Activated CD4-positive, alpha-beta T cell treated with anti-CD3 and anti-CD28 coated beads, Interleukin-10, Interleukin-2, amounts not matched to agents 100 ng/mL and 50 ng/mL, durations not matched to agents 16 hours and 8 hours (primary cell): ENCODE data around the gene MRPS2.

Experiments used
- DNase-seq: peaks from one replicate; pipeline ENCODE4 v3.0.0-alpha.2; 2020

Gene MRPS2

DNA sequence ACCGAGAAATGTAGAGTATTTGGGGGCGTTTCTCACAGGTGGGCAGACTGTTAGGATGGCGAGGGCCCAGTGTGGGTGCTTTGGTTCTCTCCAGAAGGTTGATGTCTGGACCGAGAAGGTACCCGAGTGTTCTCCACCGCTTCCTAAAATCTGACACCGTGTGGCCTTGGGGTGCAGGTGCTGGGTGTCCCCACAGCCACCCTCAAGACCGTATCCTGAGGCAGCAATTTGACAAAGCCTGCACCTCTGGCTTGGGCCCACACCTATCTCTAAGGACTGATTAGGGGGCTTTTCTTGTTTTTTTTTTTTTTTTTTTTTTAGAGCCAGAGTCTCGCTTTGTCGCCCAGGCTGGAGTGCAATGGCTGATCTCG, 19.6 kb upstream of the MRPS2 start:
- DNase-seq, result no peak

DNA sequence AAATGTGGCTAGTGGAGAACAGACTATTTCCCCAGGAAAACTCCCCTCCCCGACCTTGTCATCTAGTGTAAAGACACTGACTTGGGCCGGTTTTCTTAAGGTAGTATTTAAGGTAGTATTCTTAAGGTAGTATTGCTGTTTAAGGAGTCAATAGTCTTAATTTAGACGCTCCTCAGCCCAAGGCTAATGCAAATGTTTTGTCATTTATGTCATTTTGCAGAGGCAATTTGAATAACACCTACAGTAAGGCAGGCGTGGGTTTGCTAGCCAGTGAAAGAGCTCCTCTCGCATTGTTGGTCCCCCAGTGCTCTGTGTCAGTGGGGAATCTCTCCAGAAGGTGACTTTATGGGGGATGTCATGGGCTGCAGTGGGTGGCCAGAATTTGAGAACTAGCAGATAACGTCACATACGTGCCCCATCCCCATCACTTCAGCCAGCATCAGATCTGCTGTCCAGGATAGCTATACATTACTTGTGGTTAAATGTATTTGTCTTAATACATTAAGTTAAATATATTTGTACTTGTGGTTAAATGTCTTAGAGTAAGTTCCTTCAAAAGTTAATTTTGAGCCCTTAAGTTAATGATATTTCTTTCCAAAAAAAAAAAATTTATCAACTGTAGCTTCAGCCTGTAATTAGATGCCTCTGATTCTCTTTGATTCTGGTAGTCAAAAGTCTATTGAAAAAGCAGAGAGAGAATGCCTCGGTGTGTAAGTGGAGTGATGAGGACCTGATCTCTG, 18.3 kb upstream of the MRPS2 start:
- no peak for DNase-seq

DNA sequence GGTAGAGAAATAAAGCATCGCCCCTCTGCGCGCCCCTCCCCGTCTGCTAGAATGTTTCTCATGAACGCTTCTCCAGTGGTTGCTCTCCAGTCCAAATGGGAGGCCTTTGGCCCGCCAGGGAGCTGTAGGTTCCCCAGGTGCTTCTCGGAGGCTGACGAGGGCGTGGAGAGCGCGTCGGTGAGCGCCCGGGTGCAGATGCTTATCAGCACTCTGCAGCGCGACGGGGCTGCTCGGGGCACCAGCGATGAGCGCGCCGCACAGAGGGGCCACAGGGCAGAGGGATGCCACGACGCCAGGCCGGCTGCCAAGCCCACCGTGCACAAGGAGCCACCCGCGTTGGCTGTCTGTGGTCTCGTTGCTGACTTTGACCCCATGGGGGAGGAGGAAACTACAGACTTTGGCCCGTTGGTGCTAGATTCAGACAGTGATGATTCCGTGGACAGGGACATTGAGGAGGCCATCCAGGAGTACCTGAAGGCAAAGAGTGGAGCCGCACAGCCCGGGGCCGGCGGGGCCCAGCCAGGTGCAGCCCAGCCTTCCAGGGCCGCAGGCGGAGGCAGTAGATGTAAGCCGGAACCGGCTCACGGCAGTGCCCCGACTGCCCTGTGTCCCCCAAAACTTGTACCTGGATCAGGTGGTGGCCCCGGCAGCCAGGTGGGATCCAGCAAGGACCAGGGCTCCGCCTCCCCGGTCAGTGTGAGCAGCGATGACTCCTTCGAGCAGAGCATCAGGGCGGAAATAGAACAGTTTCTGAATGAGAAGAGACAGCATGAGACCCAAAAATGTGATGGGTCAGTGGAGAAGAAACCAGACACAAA, 15.8 kb upstream of the MRPS2 start:
- no peak for DNase-seq

DNA sequence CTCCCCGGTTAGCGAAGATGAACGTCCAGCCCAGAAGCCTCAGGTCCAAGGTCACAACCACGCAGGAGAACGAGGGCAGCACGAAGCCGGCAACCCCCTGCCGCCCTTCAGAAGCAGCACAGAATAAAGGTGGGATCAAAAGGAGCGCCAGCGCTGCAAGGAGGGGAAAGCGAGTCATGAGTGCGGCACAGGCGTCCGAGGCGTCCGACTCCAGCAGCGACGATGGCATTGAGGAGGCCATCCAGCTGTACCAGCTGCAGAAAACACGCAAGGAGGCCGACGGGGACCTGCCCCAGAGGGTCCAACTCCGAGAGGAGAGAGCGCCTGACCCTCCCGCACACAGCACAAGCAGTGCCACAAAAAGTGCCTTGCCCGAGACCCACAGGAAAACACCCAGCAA, 15.1 kb upstream of the MRPS2 start:
- DNase-seq, result no peak

DNA sequence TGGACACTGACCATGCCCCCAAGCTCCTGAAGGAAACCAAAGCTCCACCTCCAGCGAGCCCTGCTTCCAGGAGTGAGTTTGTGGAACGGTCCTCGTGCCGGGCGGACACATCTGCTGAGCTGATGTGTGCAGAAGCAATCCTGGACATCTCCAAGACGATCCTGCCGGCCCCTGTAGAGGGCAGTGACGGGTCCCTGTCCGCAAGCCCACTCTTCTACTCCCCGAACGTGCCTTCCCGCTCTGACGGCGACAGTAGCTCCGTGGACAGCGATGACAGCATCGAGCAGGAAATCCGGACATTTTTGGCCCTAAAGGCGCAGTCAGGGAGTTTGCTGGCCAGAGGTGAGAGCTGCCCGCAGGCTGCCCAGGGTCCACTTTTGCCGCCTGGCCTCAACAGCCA, 14.7 kb upstream of the MRPS2 start:
- no peak for DNase-seq

DNA sequence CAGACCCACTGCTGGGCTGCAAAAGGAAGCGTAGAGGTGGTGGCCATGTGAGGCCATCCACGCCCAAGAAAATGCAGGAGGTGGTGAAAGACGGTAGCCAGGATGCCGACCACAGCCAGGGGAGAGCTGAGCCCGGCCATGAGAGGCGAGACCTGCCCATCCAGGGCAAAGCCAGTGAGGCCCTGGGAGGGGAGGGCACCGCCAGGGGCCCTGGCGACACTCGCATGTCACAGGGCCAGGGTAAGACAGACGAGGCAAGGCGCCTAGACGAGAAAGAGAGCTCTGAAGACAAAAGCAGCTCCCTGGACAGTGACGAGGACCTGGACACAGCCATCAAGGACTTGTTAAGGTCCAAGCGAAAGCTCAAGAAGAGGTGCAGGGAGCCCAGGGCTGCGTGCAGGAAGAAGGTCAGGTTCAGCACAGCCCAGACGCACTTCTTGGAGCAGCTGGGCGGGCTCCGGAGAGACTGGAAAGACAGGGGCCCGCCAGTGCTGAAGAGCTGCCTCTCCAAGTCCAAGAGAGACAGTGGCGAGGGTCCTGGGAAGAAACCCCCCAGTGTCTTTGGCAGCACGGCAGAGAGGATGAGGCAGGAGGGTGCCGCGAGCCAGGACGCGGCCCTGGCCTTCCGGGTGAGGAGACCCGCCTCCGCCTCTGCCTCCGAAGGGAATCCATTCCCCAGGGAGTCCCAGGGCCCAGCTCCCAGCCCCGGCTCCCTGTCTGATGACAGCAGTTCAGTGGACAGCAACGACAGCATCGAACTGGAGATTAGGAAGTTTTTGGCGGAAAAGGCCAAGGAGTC, 14.0 kb upstream of the MRPS2 start:
- DNase-seq, result no peak

DNA sequence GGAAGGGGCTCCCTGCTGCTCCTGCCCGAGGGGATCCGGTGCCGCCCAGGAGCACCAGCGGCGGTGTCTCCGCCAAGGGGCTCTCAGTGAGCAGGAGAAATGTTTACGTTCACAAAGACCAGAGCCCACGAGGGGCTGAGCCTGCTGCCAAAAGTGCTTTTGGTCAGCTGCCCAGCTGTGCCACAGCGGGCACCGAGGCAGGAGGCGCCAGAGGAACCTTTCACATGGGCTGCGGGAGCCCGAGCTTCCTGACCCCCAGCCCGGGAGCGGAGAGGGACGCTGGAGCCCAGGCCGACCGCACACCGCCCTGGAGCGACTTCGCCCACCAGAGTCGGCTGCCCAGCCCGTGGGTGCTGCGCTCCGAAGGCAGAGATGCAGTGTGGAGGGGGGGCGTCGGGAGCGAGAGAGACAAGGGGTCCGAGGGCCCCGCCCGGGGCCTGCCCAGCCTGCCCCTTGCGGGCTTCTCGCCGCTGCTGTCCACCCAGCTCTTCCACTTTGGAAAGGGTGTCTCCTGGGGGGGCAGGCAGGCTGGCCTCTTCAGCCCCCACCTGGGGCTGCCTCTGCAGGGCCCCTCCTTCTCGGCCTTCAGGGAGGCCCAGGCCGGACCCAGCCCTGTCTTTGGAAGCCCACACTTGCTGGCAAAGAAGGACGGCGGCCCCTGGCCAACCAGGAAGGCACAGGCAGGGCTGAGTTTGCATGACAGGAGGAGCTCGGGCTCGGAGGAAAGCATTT, 13.0 kb upstream of the MRPS2 start:
- DNase-seq, result no peak

DNA sequence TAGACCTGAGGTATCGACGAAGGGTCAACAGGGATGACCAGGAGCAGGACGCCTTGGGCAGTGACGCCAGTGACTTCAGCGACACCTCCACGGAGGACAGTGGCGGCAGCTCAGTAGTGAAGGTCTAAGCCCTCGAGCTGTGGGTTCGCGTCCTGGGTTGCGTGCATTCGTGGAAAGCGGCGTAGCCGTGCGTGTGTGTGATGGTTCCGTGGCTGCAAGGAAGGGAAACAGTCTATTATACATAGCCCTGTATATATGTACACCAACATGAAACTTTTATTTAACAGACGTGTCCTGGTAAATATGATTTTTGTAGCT, 12.5 kb upstream of the MRPS2 start:
- no peak for DNase-seq

DNA sequence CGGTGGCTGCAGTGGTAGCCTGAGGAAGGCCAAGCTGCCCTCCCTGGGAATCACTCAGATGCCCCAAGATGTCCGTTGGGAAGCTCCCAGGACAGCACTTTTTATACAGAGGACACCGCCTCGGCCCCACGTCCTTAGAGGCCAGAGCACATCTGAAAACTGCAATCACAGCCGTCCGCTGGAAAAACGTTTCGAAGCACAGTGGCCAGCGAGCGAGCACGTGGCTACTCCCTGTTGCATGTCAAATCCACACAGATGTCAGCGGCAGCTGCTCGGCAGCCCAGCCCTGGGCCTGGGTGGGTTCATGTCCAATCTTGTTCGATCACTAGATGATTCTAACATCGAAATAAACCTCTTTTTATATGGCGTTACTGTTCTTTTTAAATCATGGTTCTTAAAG, 12.0 kb upstream of the MRPS2 start:
- DNase-seq, result no peak

DNA sequence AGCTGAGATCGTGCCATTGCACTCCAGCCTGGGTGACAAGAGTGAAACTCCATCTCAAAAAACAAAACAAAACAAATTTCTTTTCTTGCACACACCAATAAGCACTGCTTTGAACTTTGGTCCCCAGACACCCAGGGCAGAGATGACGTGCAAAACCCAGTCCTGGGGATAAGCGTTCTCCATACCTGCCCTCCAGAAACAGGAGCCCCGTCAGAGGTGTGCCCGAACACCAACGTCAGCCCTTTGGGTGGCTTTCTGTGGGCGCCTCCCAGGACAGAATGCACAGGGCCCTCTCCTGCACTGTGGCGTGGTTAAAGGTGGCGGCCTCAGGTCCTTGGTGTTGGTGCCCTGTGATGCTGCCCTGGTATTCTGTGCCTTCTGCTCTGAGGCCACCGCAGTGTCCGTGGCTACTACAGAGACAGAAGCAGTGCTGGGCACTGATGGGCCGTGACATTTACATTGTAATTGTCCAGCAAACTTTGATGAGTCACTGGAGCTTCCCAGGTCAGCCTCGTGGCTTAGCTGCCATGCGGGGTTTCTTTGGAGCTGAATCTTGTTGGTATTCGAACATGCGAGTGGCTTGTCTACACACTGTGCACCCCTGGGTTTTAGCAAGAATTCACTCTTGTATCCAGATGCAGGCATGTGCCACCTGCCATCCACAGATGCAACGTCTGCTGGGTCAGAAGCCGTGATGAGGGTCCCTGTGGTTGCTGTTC, 11.1 kb upstream of the MRPS2 start:
- DNase-seq, result no peak

DNA sequence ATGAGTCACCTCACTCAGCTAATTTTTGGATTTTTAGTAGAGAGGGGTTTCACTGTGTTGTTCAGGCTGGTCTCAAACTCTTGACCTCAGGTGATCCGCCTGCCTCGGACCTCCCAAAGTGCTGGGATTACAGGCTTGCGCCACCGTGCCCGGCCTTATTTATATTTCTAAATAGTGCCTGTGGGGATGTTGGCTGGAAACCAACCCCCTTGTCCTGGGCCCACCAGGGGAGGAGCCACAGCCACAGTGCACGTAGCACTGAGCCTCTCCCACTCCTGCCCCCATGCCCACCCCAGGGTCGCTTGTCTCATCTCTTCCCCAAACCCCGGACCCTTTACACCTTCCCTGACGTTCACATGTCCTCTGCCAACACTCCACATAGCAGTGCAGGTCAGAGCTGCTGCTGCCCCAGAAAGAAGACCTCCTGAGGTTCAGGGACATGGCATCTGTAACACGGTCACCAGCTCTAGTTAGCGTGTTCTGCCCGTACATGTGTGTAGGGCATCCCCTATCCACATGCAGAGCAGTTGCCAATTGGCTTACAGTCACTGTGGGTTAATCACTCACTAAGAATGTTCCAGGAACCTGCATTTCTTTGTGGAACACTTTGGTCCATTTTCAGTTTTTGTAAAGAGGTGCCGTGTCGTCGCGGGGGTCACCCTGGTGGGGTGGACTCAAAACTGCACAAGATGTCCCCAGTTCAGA, 10.2 kb upstream of the MRPS2 start:
- DNase-seq, result no peak

DNA sequence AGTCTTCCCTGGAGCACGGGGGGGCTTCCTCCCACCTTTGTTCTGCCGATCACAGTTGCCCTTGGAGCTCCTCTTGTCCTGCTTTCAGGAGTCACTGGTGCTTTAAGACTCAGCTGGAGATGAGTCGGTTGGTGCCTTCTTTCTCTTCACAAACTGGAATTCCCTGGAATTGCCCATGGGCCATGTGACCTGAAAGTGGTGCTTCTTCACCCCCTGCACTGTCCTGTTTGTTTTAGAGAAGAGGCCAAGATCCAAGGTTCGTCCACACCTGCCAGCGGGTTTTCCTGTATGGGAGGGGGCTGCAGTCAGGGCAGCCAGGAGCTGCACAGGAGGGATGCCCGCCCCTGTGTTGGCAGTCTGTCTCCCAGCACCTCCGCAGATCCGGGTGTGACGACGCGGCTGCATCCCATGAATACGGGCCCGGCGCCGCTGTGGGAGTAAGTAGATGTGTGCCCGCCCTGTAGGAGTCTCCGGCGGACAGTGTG, 9.5 kb upstream of the MRPS2 start:
- no peak for DNase-seq

DNA sequence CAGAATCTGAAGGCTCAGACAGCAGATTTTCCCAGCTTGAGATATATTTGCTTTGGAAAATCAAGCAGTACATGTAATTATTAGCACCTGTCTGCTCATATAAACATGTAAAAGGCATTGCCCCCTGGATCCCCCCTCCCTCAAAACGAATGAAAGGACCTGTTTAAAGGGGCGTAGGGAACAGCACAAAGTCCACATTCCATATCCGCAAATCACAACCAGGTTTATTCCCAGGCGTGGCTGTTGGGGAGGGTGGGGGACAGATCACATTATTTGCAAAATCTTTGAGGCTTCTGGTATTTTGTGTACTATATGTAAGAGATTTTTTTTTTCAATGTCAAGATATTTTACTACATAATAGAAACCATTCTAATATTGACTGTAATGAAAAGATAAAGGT, 8.7 kb upstream of the MRPS2 start:
- DNase-seq, result no peak

DNA sequence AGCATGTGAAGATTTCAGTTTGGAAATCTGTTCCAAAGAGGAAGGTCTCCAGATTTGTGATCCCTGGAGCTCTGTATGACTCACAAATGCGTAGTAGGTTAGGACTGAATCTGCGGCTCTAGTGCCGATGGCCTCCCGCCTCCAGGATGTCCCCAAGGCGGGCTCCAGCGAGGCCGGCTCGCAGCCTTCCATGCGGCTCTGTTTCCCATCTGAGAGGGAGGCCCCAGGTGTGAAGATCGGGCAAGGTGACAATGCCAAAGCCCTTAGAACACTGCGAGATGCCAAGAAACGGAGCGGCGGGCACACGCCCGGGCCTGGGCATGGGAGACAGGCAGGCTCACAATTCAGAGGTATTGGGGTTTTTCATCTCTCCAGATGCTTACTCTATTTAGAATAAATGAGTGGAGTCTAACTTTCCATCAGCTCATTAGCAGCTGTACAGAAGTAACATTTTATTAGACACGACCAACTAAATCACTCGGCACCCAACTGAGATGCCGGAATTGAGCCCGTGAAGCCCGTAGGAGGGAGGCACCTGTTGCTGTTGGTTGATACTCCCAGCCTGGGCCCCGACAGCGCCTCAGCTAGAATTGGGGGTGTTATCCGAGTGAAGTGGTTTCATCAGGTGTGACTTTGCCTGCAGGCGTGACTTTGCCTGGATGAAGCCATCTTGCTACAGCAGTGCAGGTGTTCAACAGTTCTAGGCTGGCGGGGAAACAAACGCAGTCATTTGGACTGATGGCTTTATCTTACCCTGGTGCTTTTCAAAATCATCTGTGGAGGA, 7.4 kb upstream of the MRPS2 start:
- no peak for DNase-seq

DNA sequence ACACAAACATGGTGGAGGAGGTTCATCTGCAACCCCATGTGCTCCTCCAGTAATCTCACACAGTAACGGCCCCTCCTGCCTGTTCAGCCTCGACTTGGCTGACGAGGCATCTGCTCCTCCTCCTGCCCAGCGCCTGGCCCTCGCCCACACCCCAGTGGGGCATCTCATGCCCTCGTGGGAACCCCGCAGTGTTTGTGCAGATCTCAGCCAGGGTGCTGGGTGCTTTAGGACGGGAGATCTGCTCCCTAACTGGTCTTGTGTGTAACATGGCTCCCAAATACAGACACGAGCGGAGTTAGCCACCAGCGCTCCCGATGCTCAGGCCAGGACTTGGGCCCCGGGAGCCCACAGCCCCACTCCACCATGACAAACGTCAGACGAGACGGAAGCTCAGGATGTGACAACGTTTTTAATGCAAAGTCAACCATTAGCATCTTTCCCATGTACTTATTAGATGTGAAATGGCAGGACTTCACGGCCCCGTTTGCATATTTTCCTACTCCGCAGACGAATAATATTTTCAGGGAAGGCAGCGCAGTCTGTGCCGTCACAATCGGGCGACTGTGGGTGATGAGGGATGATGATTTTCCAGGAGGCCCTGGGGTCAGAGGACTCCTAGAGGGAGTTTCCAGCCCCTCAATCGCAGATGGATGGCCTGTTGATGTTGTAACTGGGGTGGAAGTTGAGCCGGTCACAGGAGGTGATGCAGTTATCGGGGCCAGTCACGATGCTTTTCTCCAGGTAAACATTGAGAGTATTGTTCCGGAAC, 5.5 kb upstream of the MRPS2 start:
- no peak for DNase-seq

DNA sequence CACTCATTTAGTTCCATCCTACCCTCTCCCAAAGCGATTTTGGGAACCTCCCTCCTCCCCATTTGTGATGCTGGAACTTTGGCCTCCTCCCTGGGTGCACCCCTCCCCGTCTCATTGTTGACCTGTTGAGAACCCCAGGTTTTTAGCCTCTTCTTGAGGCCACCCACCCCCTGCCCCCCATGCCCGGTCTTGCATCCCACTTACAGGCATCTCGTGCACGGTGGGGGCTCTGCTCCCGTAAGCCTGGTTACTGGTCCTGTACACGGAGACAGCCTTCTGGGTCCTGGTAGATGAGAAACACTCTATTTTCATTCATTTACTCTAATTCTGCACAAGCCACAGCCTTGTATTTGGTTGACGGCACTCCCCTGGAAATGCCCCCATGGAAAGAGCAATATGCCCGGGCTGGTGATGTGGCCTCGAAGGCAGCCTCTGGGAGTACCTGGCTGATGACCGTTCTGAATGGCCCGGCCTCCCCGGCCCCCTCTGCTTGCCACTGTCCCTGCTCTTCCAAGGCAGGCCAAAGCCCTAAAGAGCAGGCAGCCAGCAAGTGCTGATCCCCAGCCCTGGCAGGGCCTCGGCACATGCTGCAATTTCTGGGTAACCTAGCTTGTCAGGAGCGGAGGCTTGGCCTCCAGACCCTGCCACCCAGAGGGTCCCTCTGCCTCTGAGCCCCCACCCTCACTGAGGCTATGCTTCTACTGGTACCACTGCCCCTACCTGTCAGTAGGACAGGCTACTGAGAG, 1.9 kb upstream of the MRPS2 start:
- DNase-seq, result no peak

DNA sequence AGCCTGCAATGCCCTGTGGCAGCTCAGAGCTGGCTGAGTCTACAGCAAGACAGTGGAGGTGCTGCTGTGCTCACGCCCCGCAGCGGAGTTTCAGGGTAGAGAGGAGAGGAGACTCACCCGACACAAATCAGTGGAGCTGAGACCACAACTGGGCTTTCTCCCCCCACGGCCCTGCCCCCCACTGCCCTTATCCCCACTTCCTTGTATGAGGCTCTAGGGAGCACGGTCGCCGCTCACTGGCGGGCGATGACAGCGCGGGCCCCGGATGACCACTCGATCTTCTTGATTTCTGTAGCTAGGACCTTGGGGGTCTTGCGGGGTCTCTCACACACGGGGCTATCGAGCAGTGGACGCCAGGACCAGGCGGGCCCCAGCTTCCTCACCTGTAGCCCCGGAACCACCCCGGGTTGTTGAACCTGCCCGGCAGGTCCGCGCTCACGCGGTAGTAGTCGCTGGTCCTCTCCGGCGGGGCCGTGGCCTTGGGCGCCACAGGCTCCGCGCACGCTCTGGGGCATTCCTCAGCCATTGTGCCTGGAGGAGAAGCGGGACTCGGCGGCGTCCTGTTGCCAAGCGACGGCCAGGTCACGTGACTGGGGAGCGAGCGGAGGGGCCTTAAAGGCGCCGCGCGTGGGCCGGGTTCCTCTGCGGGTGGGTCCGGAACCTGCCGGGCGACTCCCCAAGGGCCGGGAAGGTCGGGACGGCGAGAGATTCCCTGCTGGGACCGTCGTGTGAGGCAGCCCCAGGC, 984 bp upstream of the MRPS2 start:
- peak; percentile 85 for DNase-seq

DNA sequence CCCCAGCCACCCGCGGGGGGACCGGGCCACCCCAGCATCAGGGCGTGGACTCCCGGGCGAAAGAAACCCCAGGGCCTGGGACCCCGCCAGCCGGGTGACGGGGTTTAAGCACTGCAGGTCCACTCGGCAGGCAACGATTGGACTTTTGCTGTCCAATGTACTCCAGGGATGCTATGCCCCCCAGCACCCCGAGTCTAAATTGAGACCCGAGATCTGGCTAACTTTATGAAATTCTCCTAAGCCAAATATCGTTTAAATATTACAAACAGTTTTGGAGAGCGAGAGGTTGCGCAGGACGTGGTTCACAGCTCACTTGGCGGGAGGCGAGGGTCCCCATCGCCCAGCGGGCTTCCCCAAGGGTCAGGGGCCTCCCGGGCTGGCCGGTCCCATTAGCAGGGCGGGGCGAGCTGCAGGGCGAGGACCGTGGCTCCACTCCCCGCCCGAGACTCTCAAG, 384 bp upstream of the MRPS2 start:
- no peak for DNase-seq
